Smooth muscle cell (in vitro differentiated cells): Measurements from ENCODE around the gene TSPAN33. TPM values are rescaled to one million over a fixed set of nuclear protein-coding genes. Genes with fewer than 3 reads are reported as not detected.

Experiments
- DNase-seq: peaks from one replicate; lab custom pipeline; 2025; ENCODE audit not compliant: unreplicated experiment; lab: John Stamatoyannopoulos, UW
- H2AFZ ChIP-seq: fragments of 200-600 bp; sonication (generic); 2 replicates; pipeline ENCODE4 v1.6.0; 2016; ENCODE audit warnings: antibody characterized with exemption, low read depth, mild to moderate bottlenecking
- H3F3A ChIP-seq: fragments of 200-600 bp; sonication (generic); 2 replicates; pipeline ENCODE4 v1.6.0; 2017; ENCODE audit warnings: antibody characterized with exemption, low read depth
- H3K27ac ChIP-seq: fragments of 200-600 bp; sonication (generic); 2 replicates; pipeline ENCODE4 v1.5.1; 2016; ENCODE audit warnings: low read depth, mild to moderate bottlenecking
- H3K27me3 ChIP-seq: fragments of 200-600 bp; sonication (generic); 2 replicates; pipeline ENCODE4 v1.6.1; 2016; ENCODE audit warnings: low read depth, mild to moderate bottlenecking
- H3K36me3 ChIP-seq: fragments of 200-600 bp; sonication (generic); 2 replicates; pipeline ENCODE4 v1.5.1; 2016; ENCODE audit warnings: low read depth
- H3K4me1 ChIP-seq: fragments of 200-600 bp; sonication (generic); 2 replicates; pipeline ENCODE4 v1.5.1; 2016; ENCODE audit warnings: low read depth
- H3K4me2 ChIP-seq: fragments of 200-600 bp; sonication (generic); 2 replicates; pipeline ENCODE4 v1.6.0; 2016; ENCODE audit warnings: mild to moderate bottlenecking
- H3K4me3 ChIP-seq: fragments of 200-600 bp; sonication (generic); 2 replicates; pipeline ENCODE4 v1.5.1; 2016; ENCODE audit warnings: mild to moderate bottlenecking
- H3K79me2 ChIP-seq: fragments of 200-600 bp; sonication (generic); 2 replicates; pipeline ENCODE4 v1.6.0; 2016; ENCODE audit warnings: low read depth, mild to moderate bottlenecking
- H3K9ac ChIP-seq: fragments of 200-600 bp; sonication (generic); 2 replicates; pipeline ENCODE4 v1.6.0; 2016; ENCODE audit warnings: low read depth
- H3K9me3 ChIP-seq: fragments of 200-600 bp; sonication (generic); replicated peaks from 2 replicates; pipeline ENCODE4 v1.5.1; 2016; ENCODE audit warnings: low read depth
- H4K20me1 ChIP-seq: fragments of 200-600 bp; sonication (generic); 2 replicates; pipeline ENCODE4 v1.6.0; 2016; ENCODE audit warnings: low read depth
- WGBS: methylation state at CpG from one replicate; pipeline ENCODE4 v1.1.7; 2016; ENCODE audit warnings: low lambda C conversion rate; 5-methylcytosine and 5-hydroxymethylcytosine counted together
- polyA plus RNA-seq: library from polyadenylated mRNA; unstranded; fragments of >200 nt; fragmentation: Nextera tagmentation; extraction: Ambion mirVana; gene quantifications from 2 replicates; pipeline ENCODE4 v1.2.1, GENCODE V29; 2016
- total RNA-seq: library from RNA; depleted of rRNA; stranded (reverse); fragments of >200 nt; gene quantifications from 2 replicates; pipeline ENCODE4 v1.2.3, GENCODE V29; 2014
- TF ChIP-seq, protein P1 (sequence below): fragments of 200-600 bp; sonication (generic); IDR thresholded peaks from 2 replicates; pipeline ENCODE4 v1.5.1; 2017; ENCODE audit warnings: borderline replicate concordance, mild to moderate bottlenecking, antibody characterized with exemption; ENCODE audit not compliant: insufficient read depth, poor library complexity, severe bottlenecking

The TSPAN33 gene
- total and polyA plus RNA-seq, 2 experiments from 2014 or later: 1.6 to 2.8 TPM

DNA sequence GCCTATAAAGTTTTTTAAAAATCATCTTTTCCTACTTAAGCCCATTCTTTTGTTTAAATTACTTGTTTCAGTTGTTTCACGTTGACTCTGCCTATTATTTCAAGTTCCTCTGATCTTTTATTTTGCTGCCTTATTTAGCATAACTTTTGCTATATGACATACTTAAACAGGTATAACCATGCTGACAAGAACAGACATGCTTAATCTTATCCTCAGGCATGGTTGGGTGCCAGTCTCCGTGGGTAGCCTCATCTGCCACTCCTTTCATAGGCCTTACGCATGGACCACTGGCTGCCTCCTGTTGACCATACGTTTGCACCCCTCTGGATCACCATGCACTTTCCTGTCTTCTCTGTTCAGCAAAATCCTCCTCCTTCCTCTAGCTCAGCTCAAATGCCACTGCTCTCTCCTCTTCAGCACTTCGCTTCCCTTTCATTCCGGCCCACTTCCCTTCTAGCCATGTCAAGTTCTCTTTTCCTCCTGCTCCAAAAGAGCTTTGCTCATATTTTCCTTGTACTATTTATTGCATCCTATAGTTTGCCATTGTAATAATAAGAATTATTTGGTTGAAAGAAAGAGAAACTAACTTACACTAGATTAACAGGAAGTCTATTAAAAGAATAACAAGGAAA is 10.0 kb upstream of the TSPAN33 start:
- H2AFZ ChIP-seq: peak overlapping the region; percentile 43
- no peaks in the 10 kb centered on the region for H3K9me3 ChIP-seq
- H3K36me3 ChIP-seq: no peaks in the 10 kb centered on the region
- no peaks in the 10 kb centered on the region for H4K20me1 ChIP-seq
- no peaks in the 10 kb centered on the region for H3K79me2 ChIP-seq
- H3K27me3 ChIP-seq: no peaks in the 10 kb centered on the region
- no peak overlapping the region for H3K9ac ChIP-seq
- 86% methylated on average over 6 of the region's 6 CpGs for WGBS
- H3F3A ChIP-seq: no peaks in the 10 kb centered on the region
- peaks cover 5% of the 10 kb centered on the region for H3K4me1 ChIP-seq
- no peak overlapping the region for H3K4me3 ChIP-seq
- H3K27ac ChIP-seq: no peak overlapping the region
- no peak overlapping the region for H3K4me2 ChIP-seq
- TF ChIP-seq, protein P1, sequence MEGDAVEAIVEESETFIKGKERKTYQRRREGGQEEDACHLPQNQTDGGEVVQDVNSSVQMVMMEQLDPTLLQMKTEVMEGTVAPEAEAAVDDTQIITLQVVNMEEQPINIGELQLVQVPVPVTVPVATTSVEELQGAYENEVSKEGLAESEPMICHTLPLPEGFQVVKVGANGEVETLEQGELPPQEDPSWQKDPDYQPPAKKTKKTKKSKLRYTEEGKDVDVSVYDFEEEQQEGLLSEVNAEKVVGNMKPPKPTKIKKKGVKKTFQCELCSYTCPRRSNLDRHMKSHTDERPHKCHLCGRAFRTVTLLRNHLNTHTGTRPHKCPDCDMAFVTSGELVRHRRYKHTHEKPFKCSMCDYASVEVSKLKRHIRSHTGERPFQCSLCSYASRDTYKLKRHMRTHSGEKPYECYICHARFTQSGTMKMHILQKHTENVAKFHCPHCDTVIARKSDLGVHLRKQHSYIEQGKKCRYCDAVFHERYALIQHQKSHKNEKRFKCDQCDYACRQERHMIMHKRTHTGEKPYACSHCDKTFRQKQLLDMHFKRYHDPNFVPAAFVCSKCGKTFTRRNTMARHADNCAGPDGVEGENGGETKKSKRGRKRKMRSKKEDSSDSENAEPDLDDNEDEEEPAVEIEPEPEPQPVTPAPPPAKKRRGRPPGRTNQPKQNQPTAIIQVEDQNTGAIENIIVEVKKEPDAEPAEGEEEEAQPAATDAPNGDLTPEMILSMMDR: no peak
- no peak for DNase-seq

DNA sequence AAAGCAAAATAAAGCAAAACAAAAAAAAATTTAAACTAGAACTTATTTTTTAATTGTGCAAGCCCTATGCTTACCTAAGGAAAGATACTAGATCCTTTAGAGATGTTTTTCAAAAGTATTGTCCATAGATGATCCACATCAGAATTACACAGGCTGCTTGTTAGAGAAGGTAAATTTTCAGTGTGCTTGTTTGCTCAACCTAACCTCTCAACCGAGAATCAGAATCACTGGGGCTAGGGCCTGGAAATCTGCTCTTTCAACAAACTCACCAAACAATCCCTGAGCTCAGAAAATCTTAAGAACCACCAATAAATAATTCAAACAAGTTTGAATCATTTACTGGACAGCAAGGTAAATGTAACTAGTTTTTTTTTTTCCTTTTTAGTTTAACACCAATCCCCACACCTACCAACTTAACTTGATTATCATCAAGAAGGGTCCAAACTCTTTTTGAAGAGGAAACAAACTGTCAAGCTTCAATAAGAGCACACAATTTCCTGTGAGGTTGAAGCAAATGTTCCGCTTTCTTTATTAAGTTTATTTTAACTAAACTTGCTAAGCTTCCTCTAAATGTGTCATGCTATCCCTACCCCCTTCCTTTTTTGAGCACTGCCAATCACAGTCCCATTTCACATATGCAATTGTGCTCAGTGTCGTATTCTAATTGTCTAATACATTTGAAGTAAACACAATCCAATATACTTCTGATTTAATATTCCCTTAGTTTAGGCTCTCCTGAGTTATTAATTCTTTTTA is 7.4 kb upstream of the TSPAN33 start:
- no peak for DNase-seq
- H3K27me3 ChIP-seq: peaks cover 2% of the 10 kb centered on the region
- no peaks in the 10 kb centered on the region for H3K79me2 ChIP-seq
- H4K20me1 ChIP-seq: no peaks in the 10 kb centered on the region
- no peaks in the 10 kb centered on the region for H3K9me3 ChIP-seq
- no peak overlapping the region for H3K27ac ChIP-seq
- no peak overlapping the region for H2AFZ ChIP-seq
- no peak overlapping the region for H3K4me2 ChIP-seq
- 61% methylated on average over 3 of the region's 3 CpGs for WGBS
- H3K36me3 ChIP-seq: no peaks in the 10 kb centered on the region
- H3K4me3 ChIP-seq: no peak overlapping the region
- H3K9ac ChIP-seq: no peak overlapping the region
- peaks cover 5% of the 10 kb centered on the region for H3K4me1 ChIP-seq
- TF ChIP-seq, protein P1: no peak
- H3F3A ChIP-seq: no peaks in the 10 kb centered on the region

DNA sequence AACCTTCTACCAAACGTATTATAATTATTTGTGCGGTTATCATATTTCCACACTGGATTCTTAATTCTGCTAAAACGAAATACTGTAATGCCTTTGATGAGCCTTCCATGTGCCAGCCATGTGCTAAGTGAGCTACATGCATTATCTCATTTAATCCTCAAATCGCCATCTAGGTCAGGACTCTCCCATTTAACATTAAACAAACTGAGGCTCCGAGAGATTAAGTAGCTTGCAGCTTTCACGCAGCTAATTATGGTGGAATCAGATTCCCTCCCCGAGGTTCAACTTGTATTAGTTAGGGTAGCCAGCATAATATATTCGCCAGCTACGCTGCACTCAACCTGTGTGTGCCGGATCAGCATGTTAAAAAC is 798 bp upstream of the TSPAN33 start:
- 51% methylated on average over 10 of the region's 10 CpGs for WGBS
- no peak for DNase-seq

More for the DNA sequence above, 798 bp upstream of the TSPAN33 start:
- TF ChIP-seq, protein P1: no peak
- H3K4me1 ChIP-seq: no peaks in the 10 kb centered on the region
- H3K4me3 ChIP-seq: no peak overlapping the region
- H3K79me2 ChIP-seq: no peaks in the 10 kb centered on the region
- H3K9me3 ChIP-seq: no peaks in the 10 kb centered on the region
- H3F3A ChIP-seq: no peaks in the 10 kb centered on the region
- no peak overlapping the region for H2AFZ ChIP-seq
- no peaks in the 10 kb centered on the region for H4K20me1 ChIP-seq
- no peak overlapping the region for H3K4me2 ChIP-seq
- peaks cover 47% of the 10 kb centered on the region for H3K27me3 ChIP-seq
- no peak overlapping the region for H3K27ac ChIP-seq
- H3K9ac ChIP-seq: no peak overlapping the region
- no peaks in the 10 kb centered on the region for H3K36me3 ChIP-seq
